ENCODE measurements around the gene M1AP.

GRCh38 chr2:74530239-74531187, 117.6 kb downstream of the M1AP start:
- TF ChIP-seq MAZ (IDR thresholded peaks at IDR 0.05; ENCODE audit: borderline replicate concordance, low read depth, low read length) (no peak), CBX2 (IDR thresholded peaks at IDR 0.05; ENCODE audit: borderline replicate concordance, low read depth) (no peak), CHD2 (IDR thresholded peaks at IDR 0.05; ENCODE audit: low read length, partially characterized antibody) (no peak), CTCF (IDR thresholded peaks at IDR 0.05) (no peak)
